Peyer's patch (tissue), 4 donors: ENCODE data around the gene LPO.

Experiments used
- POLR2A ChIP-seq, 2 donors: fragments of 450-650 bp; IDR thresholded peaks; one replicate each; pipeline ENCODE4 v1.5.1; 2017; ENCODE audit warnings: antibody characterized with exemption in 2 of 2, mild to moderate bottlenecking in 2 of 2, moderate library complexity in 2 of 2
- TF ChIP-seq, protein P1 (sequence below), 6 experiments: fragments of 450-650 bp in 4 of 6; fragments of 200-600 bp in 2 of 6; sonication (generic) in 1 of 6; IDR thresholded peaks; one replicate each; pipeline ENCODE4 v1.5.1; 2017 to 2019; ENCODE audit warnings: antibody characterized with exemption in 6 of 6, mild to moderate bottlenecking in 3 of 6, moderate library complexity in 1 of 6

DNA sequence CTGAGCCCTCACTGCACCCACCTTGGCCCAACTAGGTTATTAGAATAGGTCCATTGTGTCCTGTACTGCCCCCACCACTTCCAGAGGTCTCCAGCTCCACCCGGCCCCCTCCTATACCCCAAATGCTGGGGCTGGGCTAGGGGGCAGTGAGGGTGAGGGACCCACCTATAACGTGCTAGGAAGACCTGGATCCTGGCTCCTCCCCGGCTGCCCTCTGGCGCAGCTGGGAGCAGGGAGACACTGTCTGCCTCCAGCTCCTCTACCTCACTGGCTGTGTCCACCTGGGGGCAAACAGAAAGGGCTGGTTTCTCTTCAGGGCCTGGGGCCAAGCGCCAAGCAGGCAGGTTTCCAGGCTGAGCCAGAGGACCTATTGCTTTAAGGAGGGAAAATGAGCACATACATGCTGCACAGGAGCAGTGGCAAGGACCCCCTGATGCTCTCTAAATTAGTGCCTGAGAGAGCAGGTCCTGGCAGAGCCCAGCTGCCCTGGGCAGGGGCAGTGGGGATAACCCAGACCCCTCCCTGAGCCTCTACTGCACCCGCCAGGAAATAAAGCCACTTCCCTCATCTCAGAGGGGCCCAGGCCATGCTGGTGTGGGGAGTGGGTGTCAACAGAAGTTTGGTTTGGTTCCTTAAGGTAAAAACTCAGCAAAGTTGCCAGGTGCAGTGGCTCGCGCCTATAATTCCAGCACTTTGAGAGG is 78.0 kb downstream of the LPO start:
- TF ChIP-seq, protein P1, sequence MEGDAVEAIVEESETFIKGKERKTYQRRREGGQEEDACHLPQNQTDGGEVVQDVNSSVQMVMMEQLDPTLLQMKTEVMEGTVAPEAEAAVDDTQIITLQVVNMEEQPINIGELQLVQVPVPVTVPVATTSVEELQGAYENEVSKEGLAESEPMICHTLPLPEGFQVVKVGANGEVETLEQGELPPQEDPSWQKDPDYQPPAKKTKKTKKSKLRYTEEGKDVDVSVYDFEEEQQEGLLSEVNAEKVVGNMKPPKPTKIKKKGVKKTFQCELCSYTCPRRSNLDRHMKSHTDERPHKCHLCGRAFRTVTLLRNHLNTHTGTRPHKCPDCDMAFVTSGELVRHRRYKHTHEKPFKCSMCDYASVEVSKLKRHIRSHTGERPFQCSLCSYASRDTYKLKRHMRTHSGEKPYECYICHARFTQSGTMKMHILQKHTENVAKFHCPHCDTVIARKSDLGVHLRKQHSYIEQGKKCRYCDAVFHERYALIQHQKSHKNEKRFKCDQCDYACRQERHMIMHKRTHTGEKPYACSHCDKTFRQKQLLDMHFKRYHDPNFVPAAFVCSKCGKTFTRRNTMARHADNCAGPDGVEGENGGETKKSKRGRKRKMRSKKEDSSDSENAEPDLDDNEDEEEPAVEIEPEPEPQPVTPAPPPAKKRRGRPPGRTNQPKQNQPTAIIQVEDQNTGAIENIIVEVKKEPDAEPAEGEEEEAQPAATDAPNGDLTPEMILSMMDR (IDR thresholded peaks at IDR 0.05), result no peak
- TF ChIP-seq POLR2A (IDR thresholded peaks at IDR 0.05), result no peak
